Activated CD8-positive, alpha-beta memory T cell treated with anti-CD3 and anti-CD28 coated beads for 4 hours (primary cell): Measurements from ENCODE around the gene KRTAP5-11.
"Not testable (repeated sequence)": the region's sequence is repeated elsewhere in the genome, so short reads cannot be mapped to it uniquely, and the experiment has no call there.

Experiments used
- DNase-seq, 2 donors: peaks; one replicate each; pipeline ENCODE4 v3.0.0-alpha.2; 2020; ENCODE audit warnings: low read depth in 2 of 2

KRTAP5-11 gene

DNA sequence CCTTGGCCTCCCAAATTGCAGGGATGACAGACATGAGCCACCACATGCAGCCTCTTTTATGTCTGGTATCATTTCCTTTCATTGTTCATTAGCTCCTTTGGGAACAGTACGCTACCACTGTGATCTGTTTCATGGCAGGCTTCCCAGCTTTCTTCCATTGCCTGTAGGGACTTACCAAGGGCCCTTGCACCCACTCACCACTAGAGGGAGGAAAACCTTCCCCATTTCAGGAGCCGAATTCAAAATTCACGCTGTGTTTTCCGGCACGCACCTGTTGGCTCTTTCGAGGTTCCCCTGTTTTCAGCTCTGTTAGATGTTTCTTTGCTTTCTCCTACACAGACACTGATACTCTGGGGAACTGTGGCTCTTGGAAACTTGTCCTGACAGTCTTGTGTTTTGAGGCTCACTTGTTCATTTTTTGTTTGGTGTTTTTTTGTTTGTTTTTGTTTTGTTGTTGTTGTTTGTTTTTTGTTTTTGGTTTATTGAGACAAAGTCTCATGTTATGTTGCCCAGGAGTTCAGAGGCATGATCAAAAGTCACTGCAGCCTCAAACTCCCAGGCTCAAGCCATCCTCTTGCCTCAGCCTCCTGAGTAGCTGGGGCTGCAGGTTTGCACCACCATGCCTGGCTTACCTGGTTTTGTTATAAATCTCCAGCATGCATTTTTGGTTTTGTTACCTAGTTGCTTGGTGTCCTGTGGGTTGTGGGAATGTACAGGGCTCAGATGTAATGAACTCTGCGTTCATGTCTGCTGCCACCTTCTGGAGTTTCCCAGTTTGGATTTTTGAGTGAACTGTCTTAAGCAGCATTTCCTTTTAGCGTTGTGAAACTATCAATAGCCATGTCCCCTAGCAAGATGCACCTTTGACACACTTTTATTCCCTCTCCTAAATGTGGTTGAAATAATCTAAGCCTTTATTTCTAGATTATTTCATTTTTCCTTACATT, 2.3 kb downstream of the KRTAP5-11 start:
- DNase-seq, result no peak

DNA sequence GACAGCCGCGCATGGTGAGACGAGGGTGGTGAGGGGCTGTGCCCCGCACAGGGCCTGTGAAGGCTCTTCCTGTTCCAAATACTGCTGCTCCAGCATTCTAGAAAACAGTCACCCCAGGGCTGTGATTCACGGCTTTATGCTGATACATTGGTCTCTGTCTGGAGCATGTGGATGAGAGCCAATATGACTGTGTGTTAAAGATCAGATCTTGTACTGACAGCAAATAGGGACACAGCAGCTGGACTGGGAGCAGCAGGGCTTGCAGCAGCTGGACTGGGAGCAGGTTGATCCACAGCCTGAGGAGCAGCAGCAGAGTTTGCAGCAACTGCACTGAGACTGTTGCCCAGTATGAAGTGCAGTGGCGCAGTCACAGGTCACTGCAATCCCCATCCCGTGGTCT, 3.2 kb downstream of the KRTAP5-11 start:
- DNase-seq, result not testable (repeated sequence)

DNA sequence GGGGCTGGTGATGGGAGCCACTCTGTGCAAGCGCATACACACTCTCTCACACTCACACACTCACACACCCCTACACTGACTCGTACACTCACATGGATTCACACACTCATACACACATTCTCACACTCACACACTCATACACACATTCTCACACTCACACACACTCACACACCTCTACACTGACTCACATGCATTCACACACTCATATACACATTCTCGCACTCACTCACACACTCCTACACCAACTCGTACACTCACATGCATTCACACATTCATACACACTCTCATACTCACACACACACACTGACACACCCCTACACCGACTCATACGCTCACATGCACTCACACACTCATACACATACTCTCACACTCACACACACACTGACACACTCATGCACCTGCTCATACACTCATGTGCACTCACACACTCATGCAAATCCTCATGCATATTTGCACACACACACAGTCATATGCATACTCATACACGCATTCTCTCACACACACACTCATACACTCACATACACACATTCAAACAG, 5.1 kb downstream of the KRTAP5-11 start:
- DNase-seq, result no peak

DNA sequence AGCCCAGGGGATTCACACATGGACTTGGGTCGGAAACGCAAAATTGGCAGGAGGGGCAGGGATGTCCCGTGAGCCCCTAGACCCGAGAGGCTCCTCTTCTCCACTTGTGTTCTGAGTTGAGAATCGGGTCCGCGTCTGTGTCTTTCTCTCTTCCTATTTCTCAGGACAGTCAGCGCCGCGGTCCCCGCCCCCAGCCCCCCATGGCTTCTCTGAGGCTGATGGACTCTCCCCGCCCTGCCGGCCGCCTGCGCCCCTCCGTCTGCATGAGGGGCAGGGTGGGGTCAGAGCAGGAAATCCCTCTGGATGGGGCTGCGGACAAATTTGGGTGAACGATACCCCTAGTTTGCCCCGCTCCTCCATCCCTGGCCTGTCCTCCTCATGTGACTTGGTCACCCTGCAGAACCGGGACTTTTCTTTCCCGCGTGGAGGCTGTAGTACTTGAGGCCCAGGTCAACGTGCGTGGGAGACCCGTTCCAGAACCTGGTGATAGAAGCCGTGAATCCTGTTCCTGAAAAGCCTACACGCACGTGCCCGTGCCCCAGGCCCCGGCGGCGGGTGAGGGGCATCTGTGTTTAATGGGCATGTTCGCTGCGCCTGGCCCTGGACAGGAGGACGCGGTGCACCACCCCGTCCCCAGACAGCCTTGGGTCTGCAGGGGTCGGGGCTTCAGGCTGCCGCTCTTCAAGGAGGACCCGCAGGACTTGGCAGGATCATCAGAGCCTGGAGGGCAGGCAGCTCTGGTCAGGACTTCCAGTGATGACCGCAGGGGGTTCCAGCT, 5.8 kb downstream of the KRTAP5-11 start:
- not testable (repeated sequence) for DNase-seq

DNA sequence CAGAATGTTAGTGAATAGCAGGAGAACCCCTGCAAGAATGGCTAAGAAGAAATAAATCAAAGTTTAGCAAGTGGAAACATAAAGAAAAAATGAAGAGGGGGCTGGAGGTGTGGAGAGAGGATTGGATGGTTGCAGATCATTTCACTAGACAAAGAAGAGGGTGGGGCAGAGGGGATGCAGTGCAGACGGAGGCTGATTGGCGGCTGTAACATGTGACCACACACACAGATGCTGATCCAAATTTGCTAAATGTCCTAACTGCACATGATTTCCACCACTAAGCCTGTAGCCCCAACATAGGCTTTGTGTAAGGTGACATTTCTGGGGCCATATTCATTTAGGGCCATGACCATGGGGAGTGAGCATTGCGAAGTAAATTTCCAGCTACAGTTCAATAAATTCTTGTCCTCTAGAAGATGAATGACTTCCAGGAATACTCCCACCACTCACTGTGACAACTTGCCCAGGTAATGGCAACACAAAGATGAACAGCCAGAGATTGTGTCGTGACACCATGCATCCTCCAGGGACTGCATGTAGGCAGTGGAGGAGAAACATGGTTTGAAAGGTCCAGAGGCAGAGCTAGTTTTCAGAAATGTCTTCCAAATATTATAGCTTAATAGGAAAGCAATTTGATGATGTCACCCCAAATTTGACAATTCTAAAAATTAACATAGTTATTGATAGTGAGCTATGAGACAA, 6.8 kb downstream of the KRTAP5-11 start:
- DNase-seq, result no peak

DNA sequence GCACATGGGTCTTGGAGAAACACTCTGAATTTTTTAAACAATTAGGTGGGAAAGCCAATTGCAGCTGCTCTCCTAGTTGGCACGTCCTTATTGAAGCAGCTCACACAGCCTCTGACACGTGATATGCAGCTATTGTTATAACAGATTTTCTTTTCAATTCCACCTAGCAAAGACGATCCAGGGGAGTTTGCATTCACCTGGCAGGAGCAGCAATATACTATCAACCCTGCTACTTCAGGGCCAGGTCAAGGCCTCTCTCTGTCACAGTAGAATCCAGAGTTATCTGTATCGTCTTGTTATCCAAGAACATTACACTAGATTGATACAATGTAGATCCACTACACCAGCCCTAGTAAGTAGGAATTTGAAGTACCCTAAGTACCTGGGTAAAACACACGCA, 8.3 kb downstream of the KRTAP5-11 start:
- no peak for DNase-seq

DNA sequence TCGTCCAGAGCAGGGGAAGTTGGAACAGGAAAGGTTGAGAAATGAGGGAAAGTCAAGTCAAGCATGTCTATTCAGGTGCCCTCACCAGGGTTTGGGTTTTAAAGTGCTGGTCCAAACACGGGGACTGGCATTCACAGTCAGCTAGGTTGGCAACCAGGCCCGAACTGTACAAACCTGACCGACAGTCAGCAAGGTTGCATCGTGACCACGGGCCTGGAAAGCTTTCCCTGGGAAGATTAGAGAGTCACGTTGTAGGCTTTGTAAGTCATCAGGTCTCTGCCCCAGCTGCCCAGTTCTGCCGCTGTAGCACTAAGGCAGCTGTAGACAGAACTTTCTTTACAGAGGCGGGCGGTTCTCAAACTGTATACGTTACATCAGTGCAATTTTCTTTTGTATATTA, 9.9 kb downstream of the KRTAP5-11 start:
- no peak for DNase-seq

DNA sequence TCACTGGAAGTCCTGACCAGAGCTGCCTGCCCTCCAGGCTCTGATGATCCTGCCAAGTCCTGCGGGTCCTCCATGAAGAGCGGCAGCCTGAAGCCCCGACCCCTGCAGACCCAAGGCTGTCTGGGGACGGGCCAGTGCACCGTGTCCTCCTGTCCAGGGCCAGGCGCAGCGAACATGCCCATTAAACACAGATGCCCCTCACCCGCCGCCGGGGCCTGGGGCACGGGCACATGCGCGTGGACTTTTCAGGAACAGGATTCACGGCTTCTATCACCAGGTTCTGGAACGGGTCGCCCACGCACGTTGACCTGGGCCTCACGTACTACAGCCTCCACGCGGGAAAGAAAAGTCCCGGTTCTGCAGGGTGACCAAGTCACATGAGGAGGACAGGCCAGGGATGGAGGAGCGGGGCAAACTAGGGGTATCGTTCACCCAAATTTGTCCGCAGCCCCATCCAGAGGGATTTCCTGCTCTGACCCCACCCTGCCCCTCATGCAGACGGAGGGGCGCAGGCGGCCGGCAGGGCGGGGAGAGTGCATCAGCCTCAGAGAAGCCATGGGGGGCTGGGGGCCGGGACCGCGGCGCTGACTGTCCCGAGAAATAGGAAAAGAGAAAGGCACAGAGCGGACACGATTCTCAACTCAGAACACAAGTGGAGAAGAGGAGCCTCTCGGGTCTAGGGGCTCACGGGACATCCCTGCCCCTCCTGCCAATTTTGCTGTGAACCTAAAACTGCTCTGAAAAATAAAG, 11.4 kb downstream of the KRTAP5-11 start:
- DNase-seq, result not testable (repeated sequence)

DNA sequence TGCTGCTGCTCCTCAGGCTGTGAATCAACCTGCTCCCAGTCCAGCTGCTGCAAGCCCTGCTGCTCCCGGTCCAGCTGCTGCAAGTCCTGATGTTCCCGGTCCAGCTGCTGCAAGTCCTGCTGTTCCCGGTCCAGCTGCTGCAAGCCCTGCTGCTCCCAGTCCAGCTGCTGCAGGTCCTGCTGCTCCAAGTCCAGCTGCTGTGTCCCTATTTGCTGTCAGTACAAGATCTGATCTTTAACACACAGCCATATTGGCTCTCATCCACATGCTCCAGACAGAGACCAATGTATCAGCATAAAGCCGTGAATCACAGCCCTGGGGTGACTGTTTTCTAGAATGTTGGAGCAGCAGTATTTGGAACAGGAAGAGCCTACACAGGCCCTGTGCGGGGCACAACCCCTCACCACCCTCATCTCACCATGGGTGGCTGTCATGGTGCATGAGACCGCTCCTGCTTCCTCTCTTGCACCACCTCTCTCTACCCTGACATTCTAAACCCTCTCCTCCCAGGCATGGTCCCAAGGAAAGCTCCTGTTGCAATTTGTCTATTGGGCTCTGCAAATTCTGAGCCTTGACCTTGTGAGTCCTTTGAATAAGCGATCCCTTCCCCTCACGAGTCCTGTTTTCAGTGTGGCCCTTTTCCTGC, 13.8 kb downstream of the KRTAP5-11 start:
- no peak for DNase-seq

DNA sequence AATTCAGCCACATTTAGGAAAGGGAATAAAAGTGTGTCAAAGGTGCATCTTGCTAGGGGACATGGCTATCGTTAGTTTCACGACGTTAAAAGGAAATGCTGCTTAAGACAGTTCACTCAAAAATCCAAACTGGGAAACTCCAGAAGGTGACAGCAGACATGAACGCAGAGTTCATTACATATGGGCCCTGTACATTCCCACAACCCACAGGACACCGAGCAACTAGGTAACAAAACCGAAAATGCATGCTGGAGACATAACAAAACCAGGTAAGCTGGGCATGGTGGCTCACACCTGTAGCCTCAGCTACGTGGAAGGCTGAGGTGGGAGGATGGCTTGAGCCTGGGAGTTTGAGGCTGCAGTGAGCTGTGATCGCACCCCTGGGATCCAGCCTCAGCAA, 15.0 kb downstream of the KRTAP5-11 start:
- DNase-seq, result not testable (repeated sequence)

DNA sequence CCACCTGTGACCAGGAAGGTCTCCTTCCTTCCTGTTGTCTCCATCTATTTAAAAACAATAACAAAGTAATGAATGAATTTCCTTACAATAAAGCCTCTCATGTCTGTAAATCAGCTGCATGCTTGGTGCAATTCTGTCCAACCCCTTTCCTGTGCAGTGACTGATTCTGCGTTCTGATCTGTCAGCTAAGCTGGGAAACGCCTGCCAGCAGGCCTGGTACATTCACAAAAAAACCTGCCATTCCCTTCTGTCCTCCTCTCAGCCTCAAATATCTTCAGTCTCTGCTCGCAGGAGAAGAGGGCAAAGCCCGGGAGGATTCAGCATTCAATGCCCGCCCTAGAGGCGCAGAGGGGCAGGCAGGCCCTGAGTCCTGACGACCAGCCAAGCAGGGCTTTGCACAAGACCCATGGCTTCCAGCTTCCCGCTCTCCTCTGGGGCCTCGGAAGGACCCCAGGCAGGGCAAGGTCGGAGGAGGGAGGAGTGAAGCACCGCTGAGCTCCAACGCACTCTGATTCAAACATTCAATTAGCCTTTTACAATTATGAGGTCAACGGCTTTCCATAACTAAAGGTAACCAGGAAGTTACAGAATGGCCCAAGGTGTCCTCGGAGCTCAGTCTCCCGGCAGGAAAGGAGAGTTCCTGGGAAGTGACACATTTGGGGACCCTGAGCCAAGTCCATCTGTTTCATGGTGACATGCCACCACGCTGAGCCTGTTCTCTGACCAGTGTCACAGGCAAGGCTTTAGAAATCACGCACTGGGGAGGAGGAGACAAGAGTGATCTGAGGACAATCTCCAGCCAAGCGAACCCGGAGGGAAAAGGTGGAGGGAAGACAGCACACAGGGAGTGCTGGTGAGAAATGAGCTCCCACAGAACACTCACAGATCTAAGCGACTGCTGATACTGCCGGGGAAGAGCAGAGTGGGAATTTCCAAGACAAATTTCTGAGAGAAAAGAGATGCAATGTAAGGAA, 15.8 kb downstream of the KRTAP5-11 start:
- not testable (repeated sequence) for DNase-seq

DNA sequence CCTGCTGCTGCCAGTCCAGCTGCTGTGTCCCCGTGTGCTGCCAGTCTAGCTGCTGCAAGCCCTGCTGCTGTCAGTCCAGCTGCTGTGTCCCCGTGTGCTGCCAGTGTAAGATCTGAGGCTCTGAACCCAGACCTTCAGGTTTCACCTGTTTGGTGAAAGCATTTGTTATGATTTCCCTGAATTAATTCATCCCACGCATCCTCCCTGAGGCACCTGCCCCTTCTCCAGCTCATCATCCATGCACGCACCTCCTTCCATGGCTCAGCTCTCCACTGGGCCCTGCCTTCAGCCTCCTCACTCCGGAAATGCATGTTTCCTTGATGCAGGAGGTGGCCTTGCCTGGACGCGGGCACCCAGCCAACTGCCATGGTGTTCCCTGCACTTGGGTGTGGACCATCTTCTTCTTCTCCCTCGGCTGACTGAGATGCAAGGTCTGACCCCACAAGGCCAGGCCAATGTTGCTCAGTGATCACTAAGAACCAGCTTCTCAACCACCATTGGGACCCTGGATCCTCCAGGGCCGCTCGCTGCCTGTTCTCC, 16.5 kb downstream of the KRTAP5-11 start:
- DNase-seq, result no peak

DNA sequence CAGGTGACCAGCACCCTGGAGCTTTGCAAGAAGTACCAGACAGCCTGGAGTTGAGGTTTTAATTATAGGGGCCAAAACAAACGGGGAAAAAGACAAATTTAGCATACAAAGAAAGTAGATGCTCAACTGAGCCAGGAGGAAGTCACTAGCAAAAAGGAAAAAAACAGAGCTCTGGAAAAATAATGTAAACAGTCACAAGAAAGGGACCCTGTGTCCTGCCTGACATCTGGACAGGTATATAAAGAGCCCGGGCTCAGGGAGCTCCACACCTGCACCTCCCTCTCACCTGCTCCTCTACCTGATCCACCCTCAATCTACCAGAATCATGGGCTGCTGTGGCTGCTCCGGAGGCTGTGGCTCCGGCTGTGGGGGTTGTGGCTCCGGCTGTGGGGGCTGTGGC, 17.4 kb downstream of the KRTAP5-11 start, which contains the start of gene KRTAP5-10:
TSS of gene KRTAP5-10 (plus strand) at position 301 of the 400 bp plus-strand sequence. CDS start at position 326, 25 bp downstream.
- no peak for DNase-seq

DNA sequence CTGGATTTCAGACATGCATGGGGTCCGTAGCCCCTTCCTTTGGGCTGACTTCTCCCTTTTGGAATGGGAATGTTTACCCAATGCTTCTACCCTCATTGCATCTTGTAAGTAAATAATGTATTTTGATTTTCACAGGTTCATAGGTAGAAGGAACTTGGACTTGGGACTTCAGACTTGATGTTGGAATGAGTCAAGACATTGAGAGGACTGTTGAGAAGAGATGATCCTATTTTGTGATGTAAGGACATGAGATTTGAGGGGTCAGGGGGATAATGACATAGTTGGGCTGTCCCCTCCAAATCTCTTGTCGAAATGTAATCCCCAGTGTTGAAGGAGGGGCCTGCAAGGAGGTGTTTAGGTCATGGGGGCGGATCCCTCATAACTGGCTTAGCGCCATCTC, 18.2 kb downstream of the KRTAP5-11 start:
- DNase-seq, result no peak

DNA sequence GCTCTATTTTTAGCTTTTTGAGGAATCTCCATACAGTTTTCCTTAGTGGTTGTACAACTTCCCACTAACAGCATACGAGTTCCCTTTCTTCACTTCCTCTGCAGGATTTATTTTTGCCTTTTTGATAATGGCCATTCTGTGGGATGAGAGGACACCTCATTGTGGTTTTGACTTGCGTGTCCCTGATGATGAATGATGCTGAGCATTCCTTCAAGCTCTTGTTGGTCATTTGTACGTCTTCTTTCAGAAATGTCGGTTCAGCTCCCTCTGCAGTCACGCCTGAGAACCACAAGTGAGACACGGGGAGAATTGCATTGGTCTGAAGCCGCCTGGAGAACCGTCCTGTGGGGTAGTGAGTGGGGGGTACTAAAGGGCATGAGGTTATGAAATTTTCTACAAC, 19.3 kb downstream of the KRTAP5-11 start:
- DNase-seq, result no peak

DNA sequence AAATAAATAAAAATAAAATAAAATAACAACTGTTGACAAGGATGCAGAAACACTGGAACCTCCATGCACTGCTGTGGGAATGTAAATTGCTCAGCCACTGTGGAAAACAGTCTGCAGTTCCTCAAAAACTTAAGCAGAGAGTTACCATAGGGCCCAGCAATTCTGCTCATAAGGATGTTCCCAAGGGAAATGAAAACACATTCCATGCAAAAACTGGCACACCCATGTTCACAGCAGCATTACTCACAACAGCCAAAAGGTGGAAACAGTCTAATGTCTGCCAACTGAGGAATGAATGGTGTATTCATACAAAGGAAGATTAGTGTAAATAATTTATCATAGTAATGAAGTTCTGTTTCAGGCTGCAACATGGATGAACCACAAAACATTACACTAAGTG, 20.6 kb downstream of the KRTAP5-11 start:
- no peak for DNase-seq

DNA sequence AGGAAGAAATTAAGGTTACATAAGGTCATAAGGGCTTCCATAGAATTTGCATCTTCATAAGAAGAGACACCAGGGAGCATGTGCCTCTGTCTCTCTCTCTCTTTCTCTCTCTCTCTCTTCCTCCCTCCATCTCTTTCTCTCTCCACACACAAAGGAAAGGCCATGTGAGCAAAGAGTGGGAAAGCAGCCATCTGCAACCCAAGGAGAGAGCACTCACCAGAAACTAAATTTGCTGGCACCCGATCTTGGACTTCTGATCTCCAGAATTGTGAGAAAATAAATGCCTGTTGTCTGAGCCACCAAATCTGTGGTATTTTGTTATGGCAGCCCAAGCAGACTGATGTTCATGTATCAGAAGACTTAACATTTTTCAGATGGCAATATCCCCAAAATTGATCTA, 23.7 kb downstream of the KRTAP5-11 start:
- no peak for DNase-seq

DNA sequence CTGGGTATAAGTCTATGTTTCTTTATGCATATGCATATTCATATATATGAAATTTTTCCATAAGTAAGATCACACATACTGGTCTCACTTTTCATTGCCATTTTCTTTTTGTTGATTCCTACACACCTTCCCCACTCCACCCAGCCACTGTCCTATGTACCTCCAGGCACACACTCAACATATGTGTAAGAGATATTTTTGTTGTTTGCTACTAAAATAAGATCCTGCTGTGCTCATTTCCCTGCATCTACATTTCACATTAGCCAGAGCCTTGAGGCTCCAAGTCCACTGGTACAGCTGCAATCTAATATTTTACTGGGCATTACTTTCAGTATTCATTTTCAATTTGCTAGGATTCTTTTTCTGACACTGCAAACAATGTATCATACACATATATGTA, 25.4 kb downstream of the KRTAP5-11 start:
- no peak for DNase-seq

DNA sequence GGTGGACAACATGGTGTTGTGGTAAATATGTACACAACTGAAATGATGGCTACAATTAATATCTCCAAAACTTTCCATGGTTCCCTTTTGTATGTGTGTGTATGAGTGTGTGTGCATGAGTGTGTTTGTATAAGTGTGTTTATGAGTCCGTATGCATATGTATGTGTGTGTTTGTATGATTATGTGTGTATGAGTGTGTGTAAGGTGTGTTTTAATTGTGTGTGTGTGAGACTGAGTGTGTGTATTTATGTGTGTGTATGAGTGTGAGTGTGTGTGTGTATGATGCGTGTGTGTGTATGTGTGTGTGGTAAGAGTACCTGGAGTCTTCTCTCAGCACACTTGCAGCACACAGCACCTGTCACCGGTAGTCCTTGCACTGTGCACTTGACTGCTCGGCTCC, 26.7 kb downstream of the KRTAP5-11 start:
- DNase-seq, result no peak
